ENCODE measurements around the gene ZNF175.

The ZNF175 gene

GRCh38 chr19:51570962-51571575, at the start of gene ZNF175:
ZNF175 (plus strand) TSS chr19:51571283; CDS start chr19:51573330, 2,047 bp downstream.
- DNase-seq = peak; percentile 92

- DNase-seq = no peak
Measured at GRCh38 chr19:51521357-51521756, 49.7 kb upstream of the ZNF175 start.

GRCh38 chr19:51521781-51522180, 49.3 kb upstream of the ZNF175 start:
- DNase-seq = no peak

GRCh38 chr19:51524666-51525264, 46.3 kb upstream of the ZNF175 start:
- no peak for DNase-seq

- no peak for DNase-seq
Measured at GRCh38 chr19:51525651-51526050, 45.4 kb upstream of the ZNF175 start.

- no peak for DNase-seq
Measured at GRCh38 chr19:51529301-51529700, 41.8 kb upstream of the ZNF175 start.

GRCh38 chr19:51530616-51531015, 40.5 kb upstream of the ZNF175 start:
- no peak for DNase-seq

- no peak for DNase-seq
Measured at GRCh38 chr19:51531349-51532315, 39.5 kb upstream of the ZNF175 start, which contains the start of gene SIGLEC6. SIGLEC6 (minus strand) TSS chr19:51531670; CDS start chr19:51531648, 22 bp downstream.

- DNase-seq = no peak
Measured at GRCh38 chr19:51535535-51535934, 35.5 kb upstream of the ZNF175 start.

GRCh38 chr19:51539821-51540366, 31.2 kb upstream of the ZNF175 start:
- DNase-seq = no peak

- no peak for DNase-seq
Measured at GRCh38 chr19:51541458-51542357, 29.4 kb upstream of the ZNF175 start.

- DNase-seq = no peak
Measured at GRCh38 chr19:51542699-51543098, 28.4 kb upstream of the ZNF175 start.

GRCh38 chr19:51544038-51544437, 27.0 kb upstream of the ZNF175 start:
- no peak for DNase-seq

GRCh38 chr19:51546107-51546649, 24.9 kb upstream of the ZNF175 start:
- no peak for DNase-seq

GRCh38 chr19:51546650-51547396, 24.3 kb upstream of the ZNF175 start:
- DNase-seq = no peak

GRCh38 chr19:51547397-51548212, 23.5 kb upstream of the ZNF175 start:
- DNase-seq = no peak

- no peak for DNase-seq
Measured at GRCh38 chr19:51548213-51548651, 22.9 kb upstream of the ZNF175 start.

- no peak for DNase-seq
Measured at GRCh38 chr19:51548891-51549305, 22.2 kb upstream of the ZNF175 start.

GRCh38 chr19:51549533-51550324, 21.4 kb upstream of the ZNF175 start:
- DNase-seq = no peak
